RWPE2 (cell line): ENCODE data around the gene LRP8.

Experiments used
- ATAC-seq: fragments of 200-7000 bp; cut with Tn5 transposase; 3 replicates; pipeline ENCODE4 v1.9.1; 2021; ENCODE audit warnings: low read depth
- DNase-seq: peaks from one replicate; pipeline ENCODE4 v3.0.0-alpha.2; 2020; ENCODE audit warnings: low spot score
- H3K27ac ChIP-seq: fragments of 450-650 bp; 2 replicates; pipeline ENCODE4 v1.5.1; 2017; ENCODE audit warnings: mild to moderate bottlenecking; ENCODE audit not compliant: poor library complexity, severe bottlenecking
- H3K27me3 ChIP-seq: fragments of 250-450 bp; sonication (Bioruptor Pico); 2 replicates; pipeline ENCODE4 v1.5.1; 2021; ENCODE audit warnings: mild to moderate bottlenecking, moderate library complexity; ENCODE audit not compliant: insufficient read depth, poor library complexity, severe bottlenecking
- H3K36me3 ChIP-seq: fragments of 250-450 bp; sonication (Bioruptor Pico); 2 replicates; pipeline ENCODE4 v1.5.1; 2020; ENCODE audit warnings: low read depth, mild to moderate bottlenecking, moderate library complexity
- H3K4me1 ChIP-seq: fragments of 250-450 bp; sonication (Bioruptor Pico); 2 replicates; pipeline ENCODE4 v1.5.1; 2021; ENCODE audit warnings: mild to moderate bottlenecking, moderate library complexity; ENCODE audit not compliant: insufficient read depth, poor library complexity, severe bottlenecking
- H3K4me3 ChIP-seq: fragments of 250-450 bp; sonication (Bioruptor Pico); 2 replicates; pipeline ENCODE4 v1.5.1; 2021; ENCODE audit warnings: mild to moderate bottlenecking, moderate library complexity; ENCODE audit not compliant: severe bottlenecking
- H3K9me3 ChIP-seq: fragments of 250-450 bp; sonication (Bioruptor Pico); 2 replicates; pipeline ENCODE4 v1.5.1; 2021; ENCODE audit warnings: mild to moderate bottlenecking, moderate library complexity; ENCODE audit not compliant: severe bottlenecking
- TF ChIP-seq, protein P1 (sequence below): fragments of 450-650 bp; IDR thresholded peaks from one replicate; pipeline ENCODE4 v1.5.1; 2017; ENCODE audit warnings: mild to moderate bottlenecking, moderate library complexity; ENCODE audit not compliant: poor library complexity, severe bottlenecking

LRP8 gene

GRCh38 chr1:53336146-53336545 is 8.3 kb upstream of the LRP8 start:
- TF ChIP-seq, protein P1, sequence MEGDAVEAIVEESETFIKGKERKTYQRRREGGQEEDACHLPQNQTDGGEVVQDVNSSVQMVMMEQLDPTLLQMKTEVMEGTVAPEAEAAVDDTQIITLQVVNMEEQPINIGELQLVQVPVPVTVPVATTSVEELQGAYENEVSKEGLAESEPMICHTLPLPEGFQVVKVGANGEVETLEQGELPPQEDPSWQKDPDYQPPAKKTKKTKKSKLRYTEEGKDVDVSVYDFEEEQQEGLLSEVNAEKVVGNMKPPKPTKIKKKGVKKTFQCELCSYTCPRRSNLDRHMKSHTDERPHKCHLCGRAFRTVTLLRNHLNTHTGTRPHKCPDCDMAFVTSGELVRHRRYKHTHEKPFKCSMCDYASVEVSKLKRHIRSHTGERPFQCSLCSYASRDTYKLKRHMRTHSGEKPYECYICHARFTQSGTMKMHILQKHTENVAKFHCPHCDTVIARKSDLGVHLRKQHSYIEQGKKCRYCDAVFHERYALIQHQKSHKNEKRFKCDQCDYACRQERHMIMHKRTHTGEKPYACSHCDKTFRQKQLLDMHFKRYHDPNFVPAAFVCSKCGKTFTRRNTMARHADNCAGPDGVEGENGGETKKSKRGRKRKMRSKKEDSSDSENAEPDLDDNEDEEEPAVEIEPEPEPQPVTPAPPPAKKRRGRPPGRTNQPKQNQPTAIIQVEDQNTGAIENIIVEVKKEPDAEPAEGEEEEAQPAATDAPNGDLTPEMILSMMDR: no peak
- DNase-seq (no peak), ATAC-seq (no peak)
- Histone ChIP-seq H3K36me3 (no peaks in the 10 kb centered on the region), H3K4me1 (no peaks in the 10 kb centered on the region), H3K4me3 (no peak overlapping the region), H3K27me3 (no peaks in the 10 kb centered on the region), H3K9me3 (no peaks in the 10 kb centered on the region), H3K27ac (no peak overlapping the region)

GRCh38 chr1:53335661-53336060 is 7.8 kb upstream of the LRP8 start:
- no peak overlapping the region for H3K4me3 ChIP-seq
- H3K27ac ChIP-seq: no peak overlapping the region
- H3K4me1 ChIP-seq: no peaks in the 10 kb centered on the region
- DNase-seq (no peak), ATAC-seq (no peak)
- TF ChIP-seq, protein P1: no peak
- no peaks in the 10 kb centered on the region for H3K27me3 ChIP-seq
- no peaks in the 10 kb centered on the region for H3K36me3 ChIP-seq
- H3K9me3 ChIP-seq: no peaks in the 10 kb centered on the region

- no peak for ATAC-seq
- Histone ChIP-seq H3K36me3 (no peaks in the 10 kb centered on the region), H3K4me3 (no peak overlapping the region), H3K27ac (no peak overlapping the region), H3K27me3 (no peaks in the 10 kb centered on the region), H3K4me1 (no peaks in the 10 kb centered on the region), H3K9me3 (no peaks in the 10 kb centered on the region)
- DNase-seq: no peak
- TF ChIP-seq, protein P1: no peak
Observed at GRCh38 chr1:53334781-53335180, 6.9 kb upstream of the LRP8 start.

GRCh38 chr1:53334312-53334711 is 6.4 kb upstream of the LRP8 start:
- Histone ChIP-seq H3K27me3 (no peaks in the 10 kb centered on the region), H3K4me3 (no peak overlapping the region), H3K4me1 (no peaks in the 10 kb centered on the region), H3K27ac (no peak overlapping the region), H3K36me3 (no peaks in the 10 kb centered on the region), H3K9me3 (no peaks in the 10 kb centered on the region)
- DNase-seq: no peak
- TF ChIP-seq, protein P1: no peak
- no peak for ATAC-seq

GRCh38 chr1:53332833-53333232 is 5.0 kb upstream of the LRP8 start:
- H3K9me3 ChIP-seq: no peaks in the 10 kb centered on the region

More at GRCh38 chr1:53332833-53333232, 5.0 kb upstream of the LRP8 start:
- Histone ChIP-seq H3K4me3 (no peak overlapping the region), H3K27me3 (no peaks in the 10 kb centered on the region), H3K36me3 (no peaks in the 10 kb centered on the region), H3K27ac (no peak overlapping the region), H3K4me1 (no peaks in the 10 kb centered on the region)
- DNase-seq: no peak
- ATAC-seq: no peak
- TF ChIP-seq, protein P1: no peak
